GM18508 (cell line): ENCODE data around the gene SP2.

Experiments
- ATAC-seq: cut with Tn5 transposase; IDR thresholded peaks from one replicate; pipeline ENCODE4 v1.9.1; 2021; ENCODE audit warnings: moderate number of reproducible peaks; ENCODE audit not compliant: insufficient read depth, unreplicated experiment

The SP2 gene

GRCh38 chr17:47945529-47946508 is 49.8 kb downstream of the SP2 start:
- ATAC-seq: no peak

DNA sequence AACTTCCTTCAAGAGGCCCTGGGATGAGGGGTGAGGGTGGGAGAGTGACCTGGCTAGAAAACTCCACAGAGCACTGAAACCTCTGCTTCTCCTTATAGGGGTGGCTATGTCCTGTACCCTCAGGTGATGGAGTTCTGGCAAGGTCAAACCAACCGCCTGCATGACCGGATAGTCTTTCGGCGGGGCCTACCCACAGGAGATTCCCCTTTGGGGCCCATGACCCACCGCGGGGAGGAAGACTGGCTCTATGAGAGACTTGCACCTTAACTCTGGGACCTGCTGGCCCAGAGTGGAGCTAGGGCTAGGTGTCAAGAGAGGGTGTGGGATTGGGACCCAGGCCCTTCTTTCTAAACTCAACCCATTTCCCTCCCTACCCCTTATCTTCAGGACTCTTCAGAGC is 50.5 kb downstream of the SP2 start:
- no peak for ATAC-seq

GRCh38 chr17:47946929-47947397 is 50.9 kb downstream of the SP2 start:
- no peak for ATAC-seq

DNA sequence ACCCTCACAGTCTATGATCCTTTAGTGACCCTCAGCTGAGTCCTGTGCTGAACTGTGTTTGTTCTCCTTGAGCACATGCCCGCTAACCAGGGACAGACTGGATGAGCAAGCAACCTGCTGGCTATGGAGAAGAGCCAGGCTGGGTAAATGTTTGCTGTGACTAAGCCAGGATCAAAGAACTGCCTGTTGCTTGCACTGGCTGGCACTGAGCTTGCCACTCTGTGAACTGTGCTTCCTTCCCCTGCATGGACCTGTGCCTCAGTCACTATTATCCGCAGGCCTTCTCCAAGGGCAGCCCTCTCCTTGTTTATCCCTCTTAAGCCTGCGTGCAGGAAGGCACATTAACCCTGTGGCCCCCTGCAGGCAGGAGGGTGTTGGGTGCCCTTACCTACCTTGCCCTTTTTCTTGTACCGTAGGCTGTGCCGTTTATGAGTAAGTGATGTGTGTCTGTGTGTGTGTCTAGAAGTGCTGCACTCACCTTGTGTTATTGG is 52.7 kb downstream of the SP2 start:
- no peak for ATAC-seq

DNA sequence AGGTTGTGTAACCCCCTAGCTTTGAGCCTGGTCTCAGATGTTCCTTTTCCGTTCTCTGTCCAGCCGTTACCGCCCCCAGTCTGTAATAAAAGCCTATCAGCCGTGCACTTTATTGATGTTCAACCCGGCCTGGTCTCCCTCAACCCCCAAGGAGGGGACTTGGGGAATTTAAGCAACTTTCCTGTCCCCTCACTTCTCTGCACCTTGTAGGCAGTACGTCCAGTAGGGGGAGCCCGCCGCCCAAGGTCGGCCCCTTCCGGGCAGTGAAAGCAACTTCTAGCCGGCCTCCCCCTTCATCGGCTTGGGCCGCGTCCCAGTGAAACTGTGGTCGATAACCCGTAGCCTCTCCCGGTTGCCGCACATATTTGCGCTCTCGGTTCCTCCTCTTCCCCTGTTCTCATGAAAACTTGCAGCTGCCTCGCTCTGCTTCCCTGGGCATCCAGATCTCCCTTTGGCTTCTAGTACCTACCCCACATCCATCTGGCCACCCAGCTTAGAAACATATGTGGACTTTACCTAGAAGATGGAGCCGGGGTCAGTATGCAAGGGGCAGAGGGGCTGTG is 53.2 kb downstream of the SP2 start:
- ATAC-seq: no peak

DNA sequence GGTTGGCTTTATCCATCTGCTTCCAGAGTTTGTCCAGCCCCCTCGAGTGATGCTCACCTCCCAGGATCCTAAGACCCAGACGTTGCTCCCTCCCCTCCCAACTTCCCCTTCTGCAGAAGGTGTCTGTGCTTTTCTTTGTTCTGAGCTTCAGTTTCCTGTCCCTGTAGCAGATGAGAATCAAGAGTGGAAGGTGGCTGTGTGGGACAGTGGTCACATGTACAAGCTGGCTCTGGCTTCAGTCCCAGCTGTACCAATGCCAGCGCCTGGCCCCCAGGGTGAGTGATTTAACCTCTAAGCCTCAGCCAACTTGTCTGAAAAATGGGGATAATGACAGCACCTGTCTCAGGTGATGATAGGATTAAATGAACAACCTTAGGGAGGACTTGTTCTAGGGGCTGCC is 53.9 kb downstream of the SP2 start:
- ATAC-seq: no peak

DNA sequence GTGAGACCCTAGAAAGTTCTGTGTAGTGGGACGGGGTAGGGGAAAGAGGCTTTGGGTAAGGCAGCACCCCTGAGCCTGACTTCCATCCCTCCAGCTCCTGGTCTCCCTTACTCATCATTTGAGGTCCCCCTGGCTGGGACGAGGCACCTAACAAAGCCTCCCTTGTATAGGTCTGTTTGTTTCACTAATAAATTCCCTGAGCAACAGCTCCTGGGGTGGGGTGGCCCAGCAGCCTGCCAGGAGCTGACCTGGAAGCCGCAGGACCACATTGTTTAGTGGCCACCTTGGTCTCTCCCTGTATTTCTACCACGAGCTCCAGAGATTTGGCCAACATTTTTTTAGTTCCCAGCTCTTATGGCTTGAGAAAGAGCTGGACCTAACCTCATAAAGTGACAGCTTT is 54.4 kb downstream of the SP2 start:
- no peak for ATAC-seq

DNA sequence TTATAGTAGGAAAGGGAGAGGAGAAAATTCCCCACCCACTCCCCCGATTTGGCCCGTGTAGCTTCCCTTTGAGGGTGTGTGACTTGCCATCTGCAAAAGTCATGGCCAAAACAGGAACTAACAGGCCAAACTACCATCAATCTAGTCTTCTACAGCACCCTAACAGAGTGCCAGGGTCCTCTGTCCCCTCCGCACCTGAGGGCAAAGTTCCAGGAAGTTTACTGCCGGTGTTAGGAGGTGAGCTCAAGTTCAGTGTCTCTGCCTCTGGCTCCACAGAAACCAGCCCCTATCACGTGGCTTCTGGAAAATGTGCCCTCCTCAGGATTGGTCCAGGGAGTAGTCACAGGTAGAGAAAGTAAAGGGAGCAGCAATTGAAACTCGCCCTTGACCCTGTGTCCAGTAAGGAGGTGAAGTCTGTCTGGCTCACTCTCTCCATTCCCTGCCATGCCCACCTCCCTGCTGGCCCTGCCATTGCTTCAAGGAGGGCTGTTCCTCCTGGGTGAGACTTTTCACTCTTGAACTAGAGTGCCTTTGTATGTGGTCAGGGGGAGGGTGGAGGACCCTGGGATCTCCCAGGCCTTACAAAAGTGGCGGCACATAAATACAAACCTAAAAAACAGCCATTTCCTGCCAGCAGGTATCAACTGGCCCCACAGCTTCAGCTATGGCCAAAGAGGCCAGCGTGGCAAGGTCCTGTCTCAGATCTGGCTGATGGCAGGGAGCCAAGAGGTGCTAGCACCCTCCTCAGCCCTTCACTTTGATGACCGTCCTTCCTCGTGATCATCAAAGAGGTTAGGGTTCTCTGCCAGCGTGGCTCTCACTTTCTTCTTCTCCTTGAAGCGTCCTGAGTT is 56.4 kb downstream of the SP2 start:
- ATAC-seq: no peak

DNA sequence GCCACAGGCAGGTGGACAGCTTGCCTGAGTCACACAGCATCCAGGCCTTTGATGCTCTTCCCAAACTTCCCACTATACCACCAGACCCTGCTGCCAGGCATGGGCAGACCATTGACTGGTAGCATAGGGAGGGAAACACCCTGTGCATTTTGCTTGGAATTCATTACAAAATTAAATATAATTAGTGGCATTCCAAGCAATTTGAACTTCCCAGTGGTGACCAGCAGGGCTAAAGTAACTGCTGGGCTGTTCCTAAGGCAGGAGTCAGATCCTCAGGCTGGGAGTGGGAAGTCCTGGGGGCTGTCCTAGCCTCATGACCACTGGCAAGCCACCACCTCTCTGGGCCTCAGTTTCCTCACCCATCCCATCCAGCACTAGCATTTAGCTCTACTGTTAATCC is 57.9 kb downstream of the SP2 start:
- ATAC-seq: no peak

- no peak for ATAC-seq
Observed at GRCh38 chr17:47955497-47956461, 59.7 kb downstream of the SP2 start.

DNA sequence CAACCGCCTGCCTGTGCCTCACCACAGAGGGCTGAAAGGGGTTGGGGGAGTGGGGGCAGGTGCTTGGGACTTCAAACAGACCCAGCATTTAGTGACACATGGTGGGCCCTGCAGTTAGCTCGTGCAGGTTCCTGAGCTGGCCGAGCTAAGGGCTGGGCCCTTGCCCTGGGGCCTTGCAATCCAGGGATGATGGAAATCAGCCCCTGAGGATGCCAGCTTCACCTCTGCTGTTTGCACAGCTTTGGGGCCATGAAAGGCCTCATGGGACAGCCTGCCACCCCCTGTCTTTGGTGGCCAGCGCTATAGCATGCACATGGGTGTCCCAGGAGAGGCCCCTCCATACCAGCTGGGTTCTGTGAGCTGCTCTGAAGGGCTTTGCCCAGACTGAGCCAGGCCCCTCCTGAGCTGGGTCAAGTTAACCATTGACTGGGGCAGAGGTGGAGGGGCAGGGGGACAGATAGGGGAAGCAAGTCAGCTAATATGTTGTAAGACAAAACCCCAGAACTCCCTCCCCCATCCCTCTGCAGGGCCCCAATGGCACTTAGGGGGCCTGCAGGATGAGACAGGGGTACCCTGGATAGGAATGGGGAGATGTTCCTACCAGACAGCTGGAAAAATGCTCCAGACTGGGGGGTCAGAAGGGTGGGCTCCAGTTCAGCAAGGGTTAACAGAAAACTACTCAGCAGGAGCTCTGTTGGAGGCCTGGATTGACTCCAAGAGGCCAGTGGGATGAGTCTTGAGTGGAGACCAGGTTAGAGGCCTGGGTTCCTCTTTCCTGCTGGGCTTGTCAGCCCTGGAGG is 61.0 kb downstream of the SP2 start:
- ATAC-seq: no peak

DNA sequence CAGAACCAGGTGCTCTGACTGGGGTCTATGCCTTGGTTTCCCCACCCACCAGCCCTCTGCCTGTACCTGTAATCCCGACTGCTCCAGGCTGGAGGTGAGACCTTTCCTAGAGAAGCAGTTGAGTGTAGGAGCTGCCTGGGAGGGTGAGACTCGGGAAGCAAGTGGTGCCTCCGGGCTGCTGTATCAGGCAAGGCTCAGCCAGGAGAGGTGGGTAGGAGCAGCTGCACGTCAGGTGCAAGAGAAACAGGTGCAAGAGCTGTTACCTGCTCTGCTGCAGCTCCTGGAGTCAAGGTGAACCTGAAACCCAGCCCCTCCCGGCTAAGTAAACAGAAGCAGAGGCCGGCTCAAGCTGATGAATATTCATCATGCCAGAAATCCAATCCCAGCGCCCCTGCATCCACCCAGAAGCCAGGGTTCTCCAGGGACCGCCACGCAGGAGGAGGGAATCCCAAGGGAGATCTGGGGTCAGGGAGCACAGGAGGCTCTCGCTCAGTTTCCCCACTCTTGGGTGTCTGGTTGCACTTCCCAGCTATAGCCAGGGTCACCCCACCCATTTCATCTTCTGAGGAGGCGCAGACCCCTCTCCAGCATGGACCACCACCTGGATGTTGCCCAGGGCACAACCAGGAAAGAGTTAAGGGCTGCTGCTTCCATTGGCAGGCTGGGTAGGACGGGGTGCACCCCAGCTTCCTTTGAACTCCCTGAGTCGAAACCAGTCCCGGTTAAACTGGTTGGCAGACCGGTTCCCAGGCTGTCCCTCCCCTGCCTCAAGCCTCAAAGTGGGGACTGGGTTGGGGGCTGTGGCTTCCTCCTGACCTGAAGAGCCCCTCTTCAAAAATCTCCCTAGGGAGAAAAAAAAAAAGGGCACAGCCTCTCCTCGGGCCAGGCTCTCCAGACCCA is 61.8 kb downstream of the SP2 start, which contains the start of gene PRR15L:
Gene PRR15L, minus strand, starts transcription at position 293 of the 900 bp plus-strand sequence. CDS start 4,649 bp downstream, outside the sequence.
- no peak for ATAC-seq

DNA sequence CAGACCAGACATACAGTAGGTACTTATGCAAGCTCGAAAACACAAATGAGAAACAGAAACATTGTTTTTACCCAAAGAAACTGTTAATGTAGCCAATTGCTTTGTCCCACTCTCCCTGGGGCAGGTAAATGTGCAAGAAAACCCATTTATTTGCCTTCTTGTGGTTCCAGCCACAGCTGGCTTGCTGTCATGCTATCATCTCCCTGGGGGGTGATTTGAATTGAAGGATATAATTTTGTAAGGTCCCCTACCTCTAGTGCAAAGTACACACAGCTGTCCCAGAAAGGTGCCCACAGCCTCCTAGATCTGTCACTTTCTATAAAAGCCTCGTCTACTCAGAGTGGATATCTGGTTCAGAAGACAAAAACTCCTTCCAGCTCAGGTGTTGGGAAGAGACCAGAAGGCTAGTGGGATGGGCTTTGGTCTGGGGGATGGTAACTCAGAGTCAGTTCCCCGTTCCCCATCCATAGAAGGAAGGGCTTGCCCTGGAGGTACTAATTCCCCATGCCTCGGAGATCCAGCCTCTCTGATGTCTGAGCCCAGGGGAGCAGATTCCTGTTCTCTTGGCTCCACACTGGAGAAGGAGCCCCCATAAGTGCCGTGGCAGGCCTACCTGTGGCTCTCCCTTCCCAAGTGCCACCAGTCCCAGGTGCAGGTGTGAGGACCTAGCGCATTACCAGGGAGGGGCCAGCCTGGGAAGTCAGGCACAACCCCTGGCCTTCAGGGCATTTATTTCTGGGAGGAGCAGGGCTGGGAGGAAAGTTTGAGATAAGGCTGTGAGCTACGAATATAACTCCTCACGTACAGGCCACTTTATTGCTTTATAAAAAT is 64.0 kb downstream of the SP2 start:
- no peak for ATAC-seq

GRCh38 chr17:47961406-47961805 is 65.4 kb downstream of the SP2 start:
- no peak for ATAC-seq

- no peak for ATAC-seq
Observed at GRCh38 chr17:47962901-47963300, 66.9 kb downstream of the SP2 start.

- no peak for ATAC-seq
Observed at GRCh38 chr17:47964856-47965255, 68.8 kb downstream of the SP2 start.

- no peak for ATAC-seq
Observed at GRCh38 chr17:47966079-47966519, 70.1 kb downstream of the SP2 start.
